ENCODE data around the gene AP2S1. TPM values are rescaled to one million over a fixed set of nuclear protein-coding genes. Genes with fewer than 3 reads are reported as not detected.
"Not testable (repeated sequence)": the region's sequence is repeated elsewhere in the genome, so short reads cannot be mapped to it uniquely, and the experiment has no call there.

The AP2S1 gene
- total RNA-seq, 2 experiments from 2014 or later: 130 to 136 TPM

DNA sequence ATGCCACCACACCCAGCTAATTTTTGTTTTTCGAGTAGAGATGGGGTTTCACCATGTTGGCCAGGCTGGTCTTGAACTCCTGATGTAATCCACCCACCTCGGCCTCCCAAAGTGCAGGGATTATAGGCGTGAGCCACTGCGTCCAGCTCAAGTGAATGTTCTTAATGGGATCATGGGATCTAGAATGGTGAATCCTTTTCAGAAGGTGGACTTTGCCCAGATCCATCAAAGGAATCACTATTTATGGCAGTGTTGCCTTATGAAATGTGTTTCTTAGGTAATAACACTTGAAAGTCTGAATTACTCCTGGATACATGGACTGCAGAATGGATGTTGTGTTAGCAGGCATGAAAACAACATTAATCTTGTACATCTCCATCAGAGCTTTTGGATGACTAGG is 30.4 kb upstream of the AP2S1 start:
- H3K36me3 Mint-ChIP-seq (ENCODE audit: low read depth): no peaks in the 10 kb centered on the region
- H3K27me3 Mint-ChIP-seq: no peaks in the 10 kb centered on the region
- H3K4me3 Mint-ChIP-seq: no peak overlapping the region
- H3K27ac Mint-ChIP-seq: no peak overlapping the region
- H3K9me3 Mint-ChIP-seq: no peaks in the 10 kb centered on the region
- H3K4me1 Mint-ChIP-seq: no peaks in the 10 kb centered on the region
- POLR2A ChIA-PET: no interaction called here
- CTCF ChIA-PET: interaction anchor here (1.0 to 2.0 kb wide), 3 partner anchors 11 to 17 kb away, joined by 3 to 7 read pairs (median 3); no protein-coding TSS in a partner anchor
- DNase-seq: no peak

GRCh38 chr19:46880431-46880830 is 29.8 kb upstream of the AP2S1 start:
- Mint-ChIP-seq H3K36me3 (ENCODE audit: low read depth) (no peaks in the 10 kb centered on the region), H3K4me1 (no peaks in the 10 kb centered on the region), H3K9me3 (no peaks in the 10 kb centered on the region), H3K27ac (no peak overlapping the region), H3K4me3 (no peak overlapping the region), H3K27me3 (no peaks in the 10 kb centered on the region)
- no peak for DNase-seq
- ChIA-PET POLR2A (no interaction called here), CTCF (interaction anchor here (2.0 kb wide), 1 partner anchor 17 kb away, joined by 7 read pairs; no protein-coding TSS in a partner anchor)

DNA sequence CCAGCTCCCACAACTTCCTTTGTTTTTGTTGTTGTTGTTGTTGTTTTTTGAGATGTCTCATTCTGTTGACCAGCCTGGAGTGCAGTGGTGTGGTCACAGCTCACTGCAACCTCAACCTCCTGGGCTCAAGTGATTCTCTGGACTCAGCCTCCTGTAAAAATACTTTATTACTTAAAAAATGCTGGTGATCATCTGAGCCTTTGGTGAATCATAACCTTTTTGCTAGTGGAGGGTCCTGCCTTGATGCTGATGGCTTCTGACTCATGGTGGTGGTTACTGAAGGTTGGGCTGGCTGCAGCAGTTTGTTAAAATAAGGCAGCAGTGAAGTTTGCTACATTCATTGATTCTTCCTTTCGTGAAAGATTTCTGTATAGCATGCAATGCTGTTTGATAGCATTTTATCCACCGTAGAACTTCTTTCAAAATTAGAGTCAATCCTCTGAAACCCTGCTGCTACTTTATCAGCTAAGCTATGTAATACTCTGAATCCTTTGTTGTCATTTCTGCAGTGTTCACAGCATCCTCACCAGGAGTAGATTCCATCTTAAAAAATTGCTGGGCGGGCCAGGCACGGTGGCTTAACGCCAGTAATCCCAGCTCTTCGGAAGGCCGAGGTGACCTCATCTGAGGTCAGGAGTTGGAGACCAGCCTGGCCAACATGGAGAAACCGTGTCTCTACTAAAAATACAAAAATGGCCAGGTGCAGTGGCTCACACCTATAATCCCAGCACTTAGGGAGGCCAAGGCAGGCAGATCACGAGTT is 28.1 kb upstream of the AP2S1 start:
- ChIA-PET CTCF (interaction anchor here (2.0 kb wide), 1 partner anchor 18 kb away, joined by 7 read pairs; no protein-coding TSS in a partner anchor), POLR2A (no interaction called here)
- H3K27me3 Mint-ChIP-seq: no peaks in the 10 kb centered on the region
- H3K4me1 Mint-ChIP-seq: no peaks in the 10 kb centered on the region
- H3K27ac Mint-ChIP-seq: no peak overlapping the region
- H3K4me3 Mint-ChIP-seq: no peak overlapping the region
- no peaks in the 10 kb centered on the region for H3K36me3 Mint-ChIP-seq (ENCODE audit: low read depth)
- no peaks in the 10 kb centered on the region for H3K9me3 Mint-ChIP-seq
- no peak for DNase-seq

DNA sequence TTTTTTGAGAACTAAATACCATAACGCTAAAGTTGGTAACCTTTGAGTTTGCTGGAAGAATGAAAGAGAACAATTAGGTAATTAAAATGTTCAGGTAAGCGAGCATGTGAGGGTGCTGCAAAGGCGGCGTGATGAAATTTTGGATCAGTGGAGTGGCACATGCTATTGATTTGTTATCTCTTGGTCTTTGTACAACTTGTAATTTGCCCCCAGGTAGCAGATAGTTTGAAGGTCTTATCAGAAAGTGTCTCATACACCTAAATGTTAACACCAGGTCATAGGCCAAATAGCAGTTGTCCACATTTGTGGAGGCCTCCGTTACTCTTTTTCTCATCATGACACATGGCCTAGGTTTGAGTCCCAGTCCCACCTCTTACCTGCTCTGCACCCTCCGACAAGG is 25.0 kb upstream of the AP2S1 start:
- Mint-ChIP-seq H3K4me3 (no peak overlapping the region), H3K9me3 (no peaks in the 10 kb centered on the region), H3K36me3 (ENCODE audit: low read depth) (no peaks in the 10 kb centered on the region), H3K27ac (no peak overlapping the region), H3K4me1 (no peaks in the 10 kb centered on the region), H3K27me3 (no peaks in the 10 kb centered on the region)
- no peak for DNase-seq
- CTCF ChIA-PET: interaction anchor here (1.0 kb wide), 1 partner anchor 69 kb away, joined by 3 read pairs; no protein-coding TSS in a partner anchor
- POLR2A ChIA-PET: no interaction called here

- Mint-ChIP-seq H3K27ac (no peak overlapping the region), H3K36me3 (ENCODE audit: low read depth) (no peaks in the 10 kb centered on the region), H3K9me3 (no peaks in the 10 kb centered on the region), H3K27me3 (no peaks in the 10 kb centered on the region), H3K4me3 (no peak overlapping the region), H3K4me1 (no peaks in the 10 kb centered on the region)
- POLR2A ChIA-PET: no interaction called here
- CTCF ChIA-PET: interaction anchor here (1.1 kb wide), 1 partner anchor 21 kb away, joined by 5 read pairs; no protein-coding TSS in a partner anchor
- no peak for DNase-seq
These were observed 24.6 kb upstream of the AP2S1 start for GRCh38 chr19:46875234-46875633.

DNA sequence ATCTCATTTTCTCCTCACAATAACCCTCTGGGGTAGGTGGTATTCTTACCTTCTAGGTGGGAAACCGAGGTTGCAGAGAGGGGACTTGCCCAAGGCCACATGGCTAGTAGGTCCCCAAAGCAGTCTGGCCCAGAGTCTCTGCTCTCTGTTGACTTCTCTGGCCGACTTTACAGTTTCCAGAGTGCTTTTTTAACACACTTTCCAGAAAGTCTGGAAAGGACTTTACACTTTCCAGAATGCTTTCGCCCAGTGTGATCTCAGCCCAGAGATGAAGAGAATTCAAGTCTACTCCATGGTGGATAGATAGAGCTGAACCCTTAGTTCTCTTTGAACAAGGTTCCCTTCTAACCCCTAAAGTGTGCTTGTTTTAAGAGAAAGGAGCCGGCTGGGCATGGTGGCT is 22.3 kb upstream of the AP2S1 start:
- Mint-ChIP-seq H3K27ac (no peak overlapping the region), H3K27me3 (no peaks in the 10 kb centered on the region), H3K4me1 (peaks cover 5% of the 10 kb centered on the region), H3K4me3 (no peak overlapping the region), H3K36me3 (ENCODE audit: low read depth) (no peaks in the 10 kb centered on the region), H3K9me3 (no peaks in the 10 kb centered on the region)
- POLR2A ChIA-PET: no interaction called here
- CTCF ChIA-PET: interaction anchor here (0.5 to 1.3 kb wide), 3 partner anchors 13 to 134 kb away, joined by 3 to 4 read pairs (median 4); no protein-coding TSS in a partner anchor
- DNase-seq: no peak

DNA sequence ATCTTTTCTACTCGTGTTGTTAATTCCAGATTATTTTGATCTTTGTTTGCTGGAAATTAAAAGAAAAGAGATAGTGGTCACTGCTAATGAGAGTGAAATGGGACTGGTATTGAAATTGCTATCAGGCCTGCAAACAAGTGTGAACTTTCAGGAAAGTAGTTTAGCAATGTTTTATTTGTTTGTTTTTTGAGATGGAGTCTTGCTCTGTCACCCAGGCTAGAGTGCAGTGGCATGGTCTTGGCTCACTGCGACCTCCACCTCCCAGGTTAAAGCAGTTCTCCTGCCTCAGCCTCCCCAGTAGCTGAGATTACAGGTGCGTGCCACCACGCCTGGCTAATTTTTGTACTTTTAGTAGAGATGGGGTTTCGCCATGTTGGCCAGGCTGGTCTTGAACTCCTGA is 20.5 kb upstream of the AP2S1 start:
- H3K27ac Mint-ChIP-seq; POLR2A ChIA-PET; H3K4me3 Mint-ChIP-seq; H3K9me3 Mint-ChIP-seq; DNase-seq; H3K36me3 Mint-ChIP-seq (ENCODE audit: low read depth); H3K27me3 Mint-ChIP-seq: not testable (repeated sequence)
- CTCF ChIA-PET: interaction anchor here (0.6 kb wide), 1 partner anchor 85 kb away, joined by 4 read pairs; no protein-coding TSS in a partner anchor
- peaks cover 15% of the 10 kb centered on the region for H3K4me1 Mint-ChIP-seq

- Mint-ChIP-seq H3K27me3 (no peaks in the 10 kb centered on the region), H3K4me1 (peaks cover 19% of the 10 kb centered on the region), H3K9me3 (no peaks in the 10 kb centered on the region), H3K36me3 (ENCODE audit: low read depth) (no peaks in the 10 kb centered on the region), H3K27ac (no peak overlapping the region), H3K4me3 (no peak overlapping the region)
- ChIA-PET CTCF (interaction anchor here (0.5 to 1.9 kb wide), 4 partner anchors 12 to 45 kb away, joined by 3 to 5 read pairs (median 4); no protein-coding TSS in a partner anchor), POLR2A (interaction anchor here (0.7 kb wide), 1 partner anchor 10 kb away, joined by 3 read pairs; no protein-coding TSS in a partner anchor)
- DNase-seq: no peak
These were observed 17.6 kb upstream of the AP2S1 start for GRCh38 chr19:46868025-46868802.

DNA sequence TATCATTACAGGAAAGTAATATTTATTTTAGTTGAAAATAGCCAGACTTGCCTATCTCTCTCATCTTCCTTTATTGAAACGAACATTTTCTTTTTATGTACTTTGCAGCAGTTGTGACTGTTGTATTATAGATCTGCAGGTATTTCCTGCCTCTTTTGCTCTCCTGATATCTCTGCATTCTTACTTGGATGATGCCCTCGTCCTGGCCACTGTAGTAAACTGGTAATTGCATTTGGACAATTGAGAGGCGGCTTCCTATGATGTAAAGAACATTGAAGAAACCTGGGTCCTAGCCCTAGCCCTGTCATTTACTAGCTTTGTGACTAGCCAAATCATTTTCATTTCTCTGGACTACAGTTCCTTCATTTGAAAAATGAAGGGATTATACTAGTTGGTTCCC is 16.5 kb upstream of the AP2S1 start:
- no peak for DNase-seq
- POLR2A ChIA-PET: no interaction called here
- CTCF ChIA-PET: interaction anchor here (1.3 kb wide), 1 partner anchor 23 kb away, joined by 4 read pairs; no protein-coding TSS in a partner anchor
- Mint-ChIP-seq H3K9me3 (no peaks in the 10 kb centered on the region), H3K27me3 (no peaks in the 10 kb centered on the region), H3K36me3 (ENCODE audit: low read depth) (no peaks in the 10 kb centered on the region), H3K27ac (no peak overlapping the region), H3K4me1 (peaks cover 19% of the 10 kb centered on the region), H3K4me3 (no peak overlapping the region)

- ChIA-PET POLR2A (no interaction called here), CTCF (no interaction called here)
- Mint-ChIP-seq H3K36me3 (ENCODE audit: low read depth) (no peaks in the 10 kb centered on the region), H3K27me3 (no peaks in the 10 kb centered on the region), H3K27ac (no peak overlapping the region), H3K4me1 (peaks cover 19% of the 10 kb centered on the region), H3K9me3 (no peaks in the 10 kb centered on the region), H3K4me3 (no peak overlapping the region)
- no peak for DNase-seq
These were observed 15.9 kb upstream of the AP2S1 start for GRCh38 chr19:46866407-46867136.

GRCh38 chr19:46863818-46864629 is 13.4 kb upstream of the AP2S1 start:
- DNase-seq: no peak
- Mint-ChIP-seq H3K36me3 (ENCODE audit: low read depth) (no peaks in the 10 kb centered on the region), H3K4me3 (no peak overlapping the region), H3K9me3 (no peaks in the 10 kb centered on the region), H3K27me3 (no peaks in the 10 kb centered on the region), H3K4me1 (peaks cover 25% of the 10 kb centered on the region), H3K27ac (no peak overlapping the region)
- ChIA-PET POLR2A (interaction anchor here (0.6 kb wide), 1 partner anchor 39 kb away, joined by 4 read pairs; no protein-coding TSS in a partner anchor), CTCF (interaction anchor here (1.0 to 1.3 kb wide), 2 partner anchors 18 to 110 kb away, joined by 3 read pairs; no protein-coding TSS in a partner anchor)

All from activated CD4-positive, alpha-beta T cell treated with anti-CD3 and anti-CD28 coated beads, Interleukin-2, amount 10 ng/mL, durations not matched to agents 7 days and 5 days (primary cell).